ENCODE measurements around the gene PAX8.

The PAX8 gene

GRCh38 chr2:113180131-113180946, 98.4 kb downstream of the PAX8 start:
- no peak for DNase-seq

GRCh38 chr2:113179446-113180045, 99.2 kb downstream of the PAX8 start:
- no peak for DNase-seq

- no peak for DNase-seq
Measured at GRCh38 chr2:113178891-113179290, 99.8 kb downstream of the PAX8 start.

- DNase-seq = no peak
Measured at GRCh38 chr2:113178069-113178746, 100.5 kb downstream of the PAX8 start.

- no peak for DNase-seq
Measured at GRCh38 chr2:113176696-113177355, 101.9 kb downstream of the PAX8 start.

- peak; percentile 43 to 48 for DNase-seq
Measured at GRCh38 chr2:113175736-113176695, 102.7 kb downstream of the PAX8 start.

- peak; percentile 74 to 80 for DNase-seq
Measured at GRCh38 chr2:113175042-113175628, 103.6 kb downstream of the PAX8 start.

GRCh38 chr2:113174376-113174750, 104.4 kb downstream of the PAX8 start:
- no peak for DNase-seq

GRCh38 chr2:113173542-113174375, 105.0 kb downstream of the PAX8 start, which contains the start of gene PSD4:
PSD4 (plus strand) TSS chr2:113173971; CDS start chr2:113182457, 8,486 bp downstream.
- peak; percentile 81 to 86 for DNase-seq

- DNase-seq = no peak
Measured at GRCh38 chr2:113172721-113173541, 105.8 kb downstream of the PAX8 start.

GRCh38 chr2:113171334-113172075, 107.2 kb downstream of the PAX8 start:
- no peak for DNase-seq

GRCh38 chr2:113169586-113169985, 109.1 kb downstream of the PAX8 start:
- no peak for DNase-seq

- peak; percentile 37 to 71 for DNase-seq
Measured at GRCh38 chr2:113169002-113169530, 109.7 kb downstream of the PAX8 start.

GRCh38 chr2:113167962-113168340, 110.8 kb downstream of the PAX8 start:
- DNase-seq = no peak

GRCh38 chr2:113167115-113167932, 111.4 kb downstream of the PAX8 start:
- peak; percentile 38 to 55 for DNase-seq

- no peak for DNase-seq
Measured at GRCh38 chr2:113166187-113166645, 112.5 kb downstream of the PAX8 start.

All from CD4-positive, alpha-beta T cell treated with Interferon alpha-2 for 1 hour (primary cell).